B cell (primary cell): ENCODE data around the gene PLCB1. TPM values are rescaled to one million over a fixed set of nuclear protein-coding genes. Genes with fewer than 3 reads are reported as not detected.

ENCODE experiments used
- ATAC-seq: fragments of 200-7000 bp; cut with Tn5 transposase; one replicate; pipeline ENCODE4 v1.10.0; 2021; ENCODE audit warnings: low read depth, mild to moderate bottlenecking, moderate number of reproducible peaks, moderate library complexity
- CTCF ChIA-PET: fragments of 350-600 bp; sonication (Branson Sonifier 250); formaldehyde crosslinking; loops from one replicate; lab custom pipeline; 2021; ENCODE audit warnings: antibody characterized with exemption, inconsistent platforms; lab: Charles Lee
- POLR2A ChIA-PET: fragments of 350-600 bp; sonication (Branson Sonifier 250); formaldehyde crosslinking; loops from one replicate; lab custom pipeline; 2021; ENCODE audit warnings: antibody characterized with exemption; lab: Charles Lee
- DNase-seq: peaks from one replicate; pipeline ENCODE4 v3.0.0; 2013
- H2AFZ ChIP-seq: 2 replicates; pipeline ENCODE4 v1.6.1; 2012; ENCODE audit warnings: mild to moderate bottlenecking, low read depth, low read length; ENCODE audit not compliant: insufficient read depth, poor library complexity, severe bottlenecking
- H3K27ac ChIP-seq, 2 donors: 1 replicate in 1 of 2; 2 replicates in 1 of 2; pipeline ENCODE4 v1.5.1; 2012 to 2013; ENCODE audit warnings: low read length in 2 of 2, mild to moderate bottlenecking in 2 of 2, moderate library complexity in 1 of 2
- H3K27me3 ChIP-seq, 4 experiments: fragments of 200-600 bp in 1 of 4; sonication (generic) in 1 of 4; replicated peaks in 1 of 4; 1 replicate in 2 of 4; 2 replicates in 2 of 4; pipeline versions ENCODE4 v1.6.1 to v1.7.0; 2013 to 2016; ENCODE audit warnings: low read length in 3 of 4, mild to moderate bottlenecking in 2 of 4, mixed read lengths in 1 of 4, moderate library complexity in 1 of 4; ENCODE audit not compliant: insufficient read depth in 4 of 4, control insufficient read depth in 3 of 4; ENCODE audit errors: control extremely low read depth in 1 of 4
- H3K36me3 ChIP-seq, 2 experiments: replicated peaks in 1 of 2; 1 replicate in 1 of 2; 2 replicates in 1 of 2; pipeline versions ENCODE4 v1.6.1 to v1.7.1; 2013; ENCODE audit warnings: low read length in 1 of 2; ENCODE audit not compliant: insufficient read depth in 2 of 2, control insufficient read depth in 1 of 2; ENCODE audit errors: control extremely low read depth in 1 of 2, extremely low read depth in 1 of 2
- H3K4me1 ChIP-seq, 2 donors: fragments of 200-600 bp in 1 of 2; sonication (generic) in 1 of 2; 1 replicate in 1 of 2; 2 replicates in 1 of 2; pipeline versions ENCODE4 v1.5.1 to v1.6.1; 2013 to 2017; ENCODE audit warnings: low read length in 2 of 2; ENCODE audit not compliant: control insufficient read depth in 2 of 2, insufficient read depth in 2 of 2
- H3K4me2 ChIP-seq: replicated peaks from 2 replicates; pipeline ENCODE3; 2012; ENCODE audit warnings: mild to moderate bottlenecking, low read depth, low read length; ENCODE audit not compliant: poor library complexity, severe bottlenecking
- H3K4me3 ChIP-seq, 5 experiments: fragments of 200-600 bp in 1 of 5; sonication (generic) in 1 of 5; 1 replicate in 3 of 5; 2 replicates in 2 of 5; pipeline versions ENCODE4 v1.5.1 to v1.7.0; 2011 to 2016; ENCODE audit warnings: low read length in 4 of 5, mild to moderate bottlenecking in 4 of 5, low read depth in 2 of 5, control low read depth in 1 of 5, moderate library complexity in 1 of 5; ENCODE audit not compliant: insufficient read depth in 1 of 5; ENCODE audit errors: control extremely low read depth in 1 of 5, extremely low read depth in 1 of 5
- H3K79me2 ChIP-seq: fragments of 200-600 bp; sonication (generic); one replicate; pipeline ENCODE4 v1.6.0; 2016; ENCODE audit warnings: low read length; ENCODE audit not compliant: control insufficient read depth, insufficient read depth
- H3K9ac ChIP-seq: fragments of 200-600 bp; sonication (generic); 2 replicates; pipeline ENCODE4 v1.6.1; 2017; ENCODE audit warnings: mild to moderate bottlenecking, low read length, moderate library complexity
- H3K9me3 ChIP-seq, 3 donors: one replicate each; pipeline versions ENCODE4 v1.6.1 to v1.7.1; 2013; ENCODE audit warnings: low read length in 2 of 3; ENCODE audit not compliant: control insufficient read depth in 2 of 3, insufficient read depth in 1 of 3; ENCODE audit errors: control extremely low read depth in 1 of 3
- H4K20me1 ChIP-seq: 2 replicates; pipeline ENCODE4 v1.6.0; 2012; ENCODE audit warnings: mild to moderate bottlenecking, low read length; ENCODE audit not compliant: insufficient read depth, control insufficient read depth, poor library complexity, severe bottlenecking
- H3K27ac Mint-ChIP-seq: one replicate; pipeline ENCODE4 v1.8.0; 2021; ENCODE audit warnings: mixed read lengths
- H3K27me3 Mint-ChIP-seq: one replicate; pipeline ENCODE4 v1.8.0; 2021; ENCODE audit warnings: mixed read lengths
- H3K4me1 Mint-ChIP-seq: one replicate; pipeline ENCODE4 v1.8.0; 2021; ENCODE audit warnings: mixed read lengths
- H3K4me3 Mint-ChIP-seq: one replicate; pipeline ENCODE4 v1.8.0; 2021; ENCODE audit warnings: mixed read lengths
- H3K9me3 Mint-ChIP-seq: one replicate; pipeline ENCODE4 v1.8.0; 2022; ENCODE audit warnings: mixed read lengths; ENCODE audit not compliant: insufficient read depth
- EZH2 ChIP-seq: IDR thresholded peaks from 2 replicates; pipeline ENCODE4 v1.6.1; 2012; ENCODE audit warnings: borderline replicate concordance, low read depth, mild to moderate bottlenecking, moderate library complexity, low read length; ENCODE audit not compliant: insufficient read depth, poor library complexity, severe bottlenecking
- WGBS: methylation state at CpG from one replicate; pipeline ENCODE4 v1.1.5; 2013; ENCODE audit warnings: missing lambda C conversion rate; ENCODE audit not compliant: insufficient coverage; 5-methylcytosine and 5-hydroxymethylcytosine counted together
- intact Hi-C: fragments of 100-400 bp; cut with micrococcal nuclease; formaldehyde crosslinking; loops from one replicate; pipeline ENCODE4 v1.10.0; 2022
- polyA plus RNA-seq: library from polyadenylated mRNA; depleted of rRNA; stranded (reverse); fragments of >200 nt; gene quantifications from 2 replicates; pipeline ENCODE4 v1.2.3, GENCODE V29; 2012
- total RNA-seq, 2 donors: library from RNA; stranded (reverse); fragments of 120-200 nt in 1 of 2; gene quantifications; 1 replicate in 1 of 2; 2 replicates in 1 of 2; pipeline versions ENCODE4 v1.2.3 to v1.2.4, GENCODE V29; 2013 to 2022
- TF ChIP-seq, protein P1 (sequence below): fragments of 200-600 bp; IDR thresholded peaks from one replicate; pipeline ENCODE4 v1.8.0; 2022; ENCODE audit warnings: antibody characterized with exemption, mild to moderate bottlenecking

PLCB1 gene
- total and polyA plus RNA-seq, 2 donors (not counting 1 experiment from before 2014, with no cell fraction given), result 0.18 to 0.47 TPM

GRCh38 chr20:8357703-8358102, 225.6 kb downstream of the PLCB1 start:
- no peaks in the 10 kb centered on the region for H3K9me3 ChIP-seq
- TF ChIP-seq EZH2, result no peak
- TF ChIP-seq, protein P1, sequence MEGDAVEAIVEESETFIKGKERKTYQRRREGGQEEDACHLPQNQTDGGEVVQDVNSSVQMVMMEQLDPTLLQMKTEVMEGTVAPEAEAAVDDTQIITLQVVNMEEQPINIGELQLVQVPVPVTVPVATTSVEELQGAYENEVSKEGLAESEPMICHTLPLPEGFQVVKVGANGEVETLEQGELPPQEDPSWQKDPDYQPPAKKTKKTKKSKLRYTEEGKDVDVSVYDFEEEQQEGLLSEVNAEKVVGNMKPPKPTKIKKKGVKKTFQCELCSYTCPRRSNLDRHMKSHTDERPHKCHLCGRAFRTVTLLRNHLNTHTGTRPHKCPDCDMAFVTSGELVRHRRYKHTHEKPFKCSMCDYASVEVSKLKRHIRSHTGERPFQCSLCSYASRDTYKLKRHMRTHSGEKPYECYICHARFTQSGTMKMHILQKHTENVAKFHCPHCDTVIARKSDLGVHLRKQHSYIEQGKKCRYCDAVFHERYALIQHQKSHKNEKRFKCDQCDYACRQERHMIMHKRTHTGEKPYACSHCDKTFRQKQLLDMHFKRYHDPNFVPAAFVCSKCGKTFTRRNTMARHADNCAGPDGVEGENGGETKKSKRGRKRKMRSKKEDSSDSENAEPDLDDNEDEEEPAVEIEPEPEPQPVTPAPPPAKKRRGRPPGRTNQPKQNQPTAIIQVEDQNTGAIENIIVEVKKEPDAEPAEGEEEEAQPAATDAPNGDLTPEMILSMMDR, result no peak
- no peaks in the 10 kb centered on the region for H4K20me1 ChIP-seq
- Mint-ChIP-seq H3K4me1 (peaks cover 1% of the 10 kb centered on the region), H3K4me3 (no peak overlapping the region), H3K27ac (no peak overlapping the region), H3K27me3 (no peaks in the 10 kb centered on the region), H3K9me3 (no peaks in the 10 kb centered on the region)
- H3K27ac ChIP-seq, result no peak overlapping the region
- intact Hi-C loops, result no loop called here
- no peak overlapping the region for H2AFZ ChIP-seq
- no peak overlapping the region for H3K4me3 ChIP-seq
- CTCF ChIA-PET, result no interaction called here
- ATAC-seq (no peak), DNase-seq (no peak)
- 75% methylated on average over 1 of the region's 2 CpGs for WGBS
- no peaks in the 10 kb centered on the region for H3K27me3 ChIP-seq
- H3K4me1 ChIP-seq, result no peaks in the 10 kb centered on the region
- POLR2A ChIA-PET, result no interaction called here
- H3K36me3 ChIP-seq, result no peaks in the 10 kb centered on the region
- H3K4me2 ChIP-seq, result no peak overlapping the region
- no peaks in the 10 kb centered on the region for H3K79me2 ChIP-seq
- H3K9ac ChIP-seq, result no peak overlapping the region

GRCh38 chr20:8360035-8360434, 228.0 kb downstream of the PLCB1 start:
- H4K20me1 ChIP-seq, result no peaks in the 10 kb centered on the region
- H3K27me3 Mint-ChIP-seq, result no peaks in the 10 kb centered on the region
- H3K4me3 ChIP-seq, result no peak overlapping the region
- no peak for TF ChIP-seq EZH2
- TF ChIP-seq, protein P1, result no peak
- WGBS, result 19% methylated on average over 2 of the region's 2 CpGs
- DNase-seq, result no peak
- H3K4me1 Mint-ChIP-seq, result peaks cover 1% of the 10 kb centered on the region
- H3K4me3 Mint-ChIP-seq, result no peak overlapping the region
- no peaks in the 10 kb centered on the region for H3K9me3 ChIP-seq
- no peaks in the 10 kb centered on the region for H3K36me3 ChIP-seq
- no peak overlapping the region for H3K4me2 ChIP-seq
- no peak for ATAC-seq
- H3K27me3 ChIP-seq, result no peaks in the 10 kb centered on the region
- no peaks in the 10 kb centered on the region for H3K79me2 ChIP-seq
- H3K27ac Mint-ChIP-seq, result no peak overlapping the region
- H3K4me1 ChIP-seq, result no peaks in the 10 kb centered on the region
- POLR2A ChIA-PET, result no interaction called here
- intact Hi-C loops, result no loop called here
- no peak overlapping the region for H3K9ac ChIP-seq
- H2AFZ ChIP-seq, result no peak overlapping the region
- no peaks in the 10 kb centered on the region for H3K9me3 Mint-ChIP-seq
- H3K27ac ChIP-seq, result no peak overlapping the region
- CTCF ChIA-PET, result interaction anchor here (0.7 to 1.2 kb wide), 4 partner anchors 12 to 424 kb away, joined by 3 to 4 read pairs (median 3); no protein-coding TSS in a partner anchor
